Measurements from ENCODE around the gene ZNF417. TPM values are rescaled to one million over a fixed set of nuclear protein-coding genes. Genes with fewer than 3 reads are reported as not detected.
"Not testable (repeated sequence)": the region's sequence is repeated elsewhere in the genome, so short reads cannot be mapped to it uniquely, and the experiment has no call there.

ZNF417 gene
- total RNA-seq (52.6 and 54.4 TPM in 2 replicates), polyA plus RNA-seq (8.9 and 12.3 TPM in 2 replicates), polyA minus RNA-seq (18.8 and 18.9 TPM in 2 replicates)
- 32.3 TPM for total RNA-seq (2013)

DNA sequence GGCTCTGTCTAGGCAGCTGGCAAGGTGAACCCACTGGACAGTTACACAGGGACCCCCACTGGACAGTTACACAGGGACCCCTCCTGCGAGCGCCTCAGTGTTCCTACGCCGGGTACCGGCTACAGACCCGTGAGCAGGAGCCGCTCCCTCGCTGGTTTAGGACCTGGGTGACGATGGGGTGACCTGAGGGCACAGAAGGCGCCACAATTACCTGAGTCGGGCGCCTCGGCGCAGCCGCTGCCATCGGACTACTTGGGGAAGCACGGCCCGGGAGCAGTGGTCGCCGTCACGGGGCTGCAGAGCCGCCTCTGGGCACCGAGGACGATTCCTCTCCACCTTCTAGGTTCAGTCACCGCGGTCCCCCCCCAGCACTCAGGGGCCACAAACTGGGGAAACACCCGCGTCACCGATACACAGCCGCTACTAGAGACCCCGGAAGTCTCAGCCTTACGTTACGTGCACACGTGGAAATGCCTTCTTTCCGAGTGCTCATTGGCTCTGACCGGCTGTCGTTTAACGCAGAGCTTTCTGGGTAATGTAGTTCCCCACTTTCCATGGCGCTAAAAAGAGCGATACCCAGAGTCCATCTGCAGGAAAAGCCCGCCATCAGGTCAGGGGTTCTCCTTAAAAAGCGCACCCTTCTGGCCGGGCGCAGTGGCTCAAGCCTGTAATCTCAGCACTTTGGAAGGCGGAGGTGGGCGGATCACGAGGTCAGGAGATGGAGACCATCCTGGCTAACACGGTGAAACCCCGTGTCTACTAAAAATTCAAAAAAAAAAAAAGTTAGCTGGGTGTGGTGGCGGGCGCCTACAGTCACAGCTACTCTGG lies at the start of gene ZNF417:
Gene ZNF417, minus strand, starts transcription at position 425 of the 828 bp plus-strand sequence. Its CDS starts 181 bp downstream, at position 244.
- 2% methylated on average over 42 of the region's 51 CpGs for WGBS (ENCODE audit: insufficient coverage)
- not testable (repeated sequence) for H3K9me3 ChIP-seq (ENCODE audit: control extremely low read depth in 1 of 3, control insufficient read depth in 2 of 3, insufficient read depth in 1 of 3, low read length in 2 of 3); H3K9me3 Mint-ChIP-seq (ENCODE audit: insufficient read depth); H4K20me1 ChIP-seq (ENCODE audit: control insufficient read depth, insufficient read depth, low read length, poor library complexity, severe bottlenecking); H3K27me3 ChIP-seq (replicated peaks in 1 of 4; ENCODE audit: control extremely low read depth in 1 of 4, control insufficient read depth in 3 of 4, insufficient read depth in 4 of 4, low read length in 3 of 4); H3K27me3 Mint-ChIP-seq
- H3K27ac ChIP-seq (ENCODE audit: low read length in 2 of 2), result peak within 1 kb of the TSS; percentile 71 to 86
- Mint-ChIP-seq H3K27ac (peak within 1 kb of the TSS; percentile 94), H3K4me1 (peaks cover 40% of the 10 kb centered on the region), H3K4me3 (peak within 1 kb of the TSS; percentile 96)
- peak within 1 kb of the TSS; percentile 80 for H3K4me2 ChIP-seq (replicated peaks; ENCODE audit: low read depth, low read length, poor library complexity, severe bottlenecking)
- peak within 1 kb of the TSS; percentile 62 to 94 (median 88) for H3K4me3 ChIP-seq (ENCODE audit: control extremely low read depth in 1 of 5, extremely low read depth in 1 of 5, insufficient read depth in 1 of 5, low read depth in 2 of 5, low read length in 4 of 5)
- POLR2A ChIA-PET, result interaction anchor here (0.5 to 1.5 kb wide), 7 partner anchors 67 to 209 kb away, joined by 3 to 10 read pairs (median 4); partner anchors contain the start of genes ZNF135, ZNF587, ZNF606 and ZNF671
- peak within 1 kb of the TSS; percentile 91 for H2AFZ ChIP-seq (ENCODE audit: insufficient read depth, low read depth, low read length, poor library complexity, severe bottlenecking)
- H3K79me2 ChIP-seq (ENCODE audit: control insufficient read depth, insufficient read depth, low read length), result peaks cover 38% of the 10 kb centered on the region
- peaks cover 9 to 13% of the 10 kb centered on the region in 2 donors for H3K4me1 ChIP-seq (ENCODE audit: control insufficient read depth in 2 of 2, insufficient read depth in 2 of 2, low read length in 2 of 2)
- ATAC-seq (ENCODE audit: low read depth), result peak; percentile 99
- peak within 1 kb of the TSS; percentile 90 for H3K9ac ChIP-seq (ENCODE audit: low read length)
- intact Hi-C loops (cut with micrococcal nuclease), result loop anchor here (1.0 to 5.0 kb wide), 7 partner anchors 19 to 553 kb away; partner anchors contain the start of genes TRAPPC2B, ZNF256, ZNF418 and ZNF547
- DNase-seq, result peak; percentile 94
- peaks cover 0 to 14% of the 10 kb centered on the region in 2 experiments for H3K36me3 ChIP-seq (replicated peaks in 1 of 2; ENCODE audit: control extremely low read depth in 1 of 2, control insufficient read depth in 1 of 2, extremely low read depth in 1 of 2, insufficient read depth in 2 of 2, low read length in 1 of 2)
- CTCF ChIA-PET, result interaction anchor here (0.6 to 1.2 kb wide), 5 partner anchors 13 to 644 kb away, joined by 3 to 4 read pairs (median 3); partner anchors contain the start of genes ZNF418 and ZNF671

DNA sequence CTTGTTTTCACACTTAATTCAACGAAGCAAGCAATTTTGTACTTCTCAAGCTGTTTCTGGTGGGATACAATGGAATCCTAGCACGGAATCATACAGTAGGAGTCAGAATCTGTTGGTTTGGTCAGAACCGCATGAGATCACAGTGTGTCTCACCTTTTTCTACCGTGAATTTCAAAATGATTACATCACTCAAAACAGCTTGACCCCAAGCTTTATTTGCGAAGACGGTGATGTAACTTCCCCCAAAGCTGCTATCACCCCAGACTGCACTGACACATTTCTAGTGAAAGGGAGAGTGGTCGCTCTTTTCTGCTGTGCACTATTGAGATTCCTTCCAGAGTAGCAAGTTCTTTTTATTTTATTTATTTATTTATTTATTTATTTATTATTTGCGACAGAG lies 48.4 kb upstream of the ZNF417 start:
- Mint-ChIP-seq H3K4me3 (no peak overlapping the region), H3K4me1 (no peaks in the 10 kb centered on the region)

More for the DNA sequence above, 48.4 kb upstream of the ZNF417 start:
- intact Hi-C loops (cut with micrococcal nuclease), result no loop called here
- ChIA-PET CTCF (interaction anchor here (1.2 kb wide), 1 partner anchor 13 kb away, joined by 3 read pairs; no protein-coding TSS in a partner anchor), POLR2A (interaction anchor here (0.6 kb wide), 1 partner anchor 399 kb away, joined by 4 read pairs; no protein-coding TSS in a partner anchor)
- H3K9ac ChIP-seq (ENCODE audit: low read length), result no peak overlapping the region
- no peak overlapping the region for H2AFZ ChIP-seq (ENCODE audit: insufficient read depth, low read depth, low read length, poor library complexity, severe bottlenecking)
- no peak overlapping the region for H3K4me2 ChIP-seq (replicated peaks; ENCODE audit: low read depth, low read length, poor library complexity, severe bottlenecking)
- no peaks in the 10 kb centered on the region for H3K27me3 ChIP-seq (replicated peaks in 1 of 4; ENCODE audit: control extremely low read depth in 1 of 4, control insufficient read depth in 3 of 4, insufficient read depth in 4 of 4, low read length in 3 of 4)
- H4K20me1 ChIP-seq (ENCODE audit: control insufficient read depth, insufficient read depth, low read length, poor library complexity, severe bottlenecking), result no peaks in the 10 kb centered on the region
- H3K4me3 ChIP-seq (ENCODE audit: control extremely low read depth in 1 of 5, extremely low read depth in 1 of 5, insufficient read depth in 1 of 5, low read depth in 2 of 5, low read length in 4 of 5), result no peak overlapping the region
- no peaks in the 10 kb centered on the region for H3K4me1 ChIP-seq (ENCODE audit: control insufficient read depth in 2 of 2, insufficient read depth in 2 of 2, low read length in 2 of 2)
- Mint-ChIP-seq H3K27ac (no peak overlapping the region), H3K9me3 (ENCODE audit: insufficient read depth) (no peaks in the 10 kb centered on the region), H3K27me3 (no peaks in the 10 kb centered on the region)
- no peaks in the 10 kb centered on the region for H3K36me3 ChIP-seq (replicated peaks in 1 of 2; ENCODE audit: control extremely low read depth in 1 of 2, control insufficient read depth in 1 of 2, extremely low read depth in 1 of 2, insufficient read depth in 2 of 2, low read length in 1 of 2)
- H3K27ac ChIP-seq (ENCODE audit: low read length in 2 of 2), result no peak overlapping the region
- DNase-seq (no peak), ATAC-seq (ENCODE audit: low read depth) (no peak)
- 100% methylated on average over 2 of the region's 8 CpGs for WGBS (ENCODE audit: insufficient coverage)
- H3K9me3 ChIP-seq (ENCODE audit: control extremely low read depth in 1 of 3, control insufficient read depth in 2 of 3, insufficient read depth in 1 of 3, low read length in 2 of 3), result peaks cover 4 to 85% (median 44%) of the 10 kb centered on the region in 3 donors
- TF ChIP-seq, protein P1, sequence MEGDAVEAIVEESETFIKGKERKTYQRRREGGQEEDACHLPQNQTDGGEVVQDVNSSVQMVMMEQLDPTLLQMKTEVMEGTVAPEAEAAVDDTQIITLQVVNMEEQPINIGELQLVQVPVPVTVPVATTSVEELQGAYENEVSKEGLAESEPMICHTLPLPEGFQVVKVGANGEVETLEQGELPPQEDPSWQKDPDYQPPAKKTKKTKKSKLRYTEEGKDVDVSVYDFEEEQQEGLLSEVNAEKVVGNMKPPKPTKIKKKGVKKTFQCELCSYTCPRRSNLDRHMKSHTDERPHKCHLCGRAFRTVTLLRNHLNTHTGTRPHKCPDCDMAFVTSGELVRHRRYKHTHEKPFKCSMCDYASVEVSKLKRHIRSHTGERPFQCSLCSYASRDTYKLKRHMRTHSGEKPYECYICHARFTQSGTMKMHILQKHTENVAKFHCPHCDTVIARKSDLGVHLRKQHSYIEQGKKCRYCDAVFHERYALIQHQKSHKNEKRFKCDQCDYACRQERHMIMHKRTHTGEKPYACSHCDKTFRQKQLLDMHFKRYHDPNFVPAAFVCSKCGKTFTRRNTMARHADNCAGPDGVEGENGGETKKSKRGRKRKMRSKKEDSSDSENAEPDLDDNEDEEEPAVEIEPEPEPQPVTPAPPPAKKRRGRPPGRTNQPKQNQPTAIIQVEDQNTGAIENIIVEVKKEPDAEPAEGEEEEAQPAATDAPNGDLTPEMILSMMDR (IDR thresholded peaks at IDR 0.05), result no peak
- TF ChIP-seq EZH2 (IDR thresholded peaks at IDR 0.05; ENCODE audit: borderline replicate concordance, insufficient read depth, low read depth, low read length, poor library complexity, severe bottlenecking), result no peak
- no peaks in the 10 kb centered on the region for H3K79me2 ChIP-seq (ENCODE audit: control insufficient read depth, insufficient read depth, low read length)
